Fibroblast of lung (primary cell): ENCODE measurements around the gene MAP7. TPM values are rescaled to one million over a fixed set of nuclear protein-coding genes. Genes with fewer than 3 reads are reported as not detected.

Experiments
- DNase-seq, 2 donors: peaks; one replicate each; pipeline versions ENCODE4 v3.0.0 to v3.0.0-alpha.2; 2010; ENCODE audit warnings: low read depth in 2 of 2
- H2AFZ ChIP-seq: 2 replicates; pipeline ENCODE4 v1.5.1; 2012; ENCODE audit warnings: low read length, control low read depth, inconsistent platforms
- H3K27ac ChIP-seq: 2 replicates; pipeline ENCODE4 v1.5.1; 2011; ENCODE audit warnings: low read length, control low read depth; ENCODE audit not compliant: insufficient read depth
- H3K27me3 ChIP-seq: 2 replicates; pipeline ENCODE4 v1.5.1; 2011; ENCODE audit warnings: mild to moderate bottlenecking, low read length; ENCODE audit not compliant: control insufficient read depth, insufficient read depth
- H3K36me3 ChIP-seq: 2 replicates; pipeline ENCODE4 v1.5.1; 2011; ENCODE audit warnings: low read length; ENCODE audit not compliant: control insufficient read depth, insufficient read depth
- H3K4me1 ChIP-seq: 2 replicates; pipeline ENCODE4 v1.5.1; 2011; ENCODE audit warnings: low read length; ENCODE audit not compliant: control insufficient read depth, insufficient read depth; ENCODE audit errors: extremely low read depth
- H3K4me2 ChIP-seq: 2 replicates; pipeline ENCODE4 v1.5.1; 2011; ENCODE audit warnings: low read length, control low read depth; ENCODE audit not compliant: insufficient read depth; ENCODE audit errors: extremely low read depth
- H3K4me3 ChIP-seq, 4 experiments: fragments of 200-600 bp in 1 of 4; sonication (generic) in 1 of 4; replicated peaks in 1 of 4; 2 replicates each; pipeline ENCODE4 v1.5.1; 2011 to 2016; ENCODE audit warnings: low read length in 4 of 4, low read depth in 3 of 4, mild to moderate bottlenecking in 3 of 4, control low read depth in 2 of 4, inconsistent platforms in 1 of 4, mixed read lengths in 1 of 4; ENCODE audit not compliant: insufficient read depth in 1 of 4; ENCODE audit errors: control extremely low read depth in 1 of 4
- H3K79me2 ChIP-seq: 2 replicates; pipeline ENCODE4 v1.5.1; 2012; ENCODE audit warnings: mild to moderate bottlenecking, low read length, inconsistent platforms; ENCODE audit not compliant: control insufficient read depth, insufficient read depth
- H3K9ac ChIP-seq: 2 replicates; pipeline ENCODE4 v1.5.1; 2011; ENCODE audit warnings: mild to moderate bottlenecking, low read length, control low read depth; ENCODE audit not compliant: insufficient read depth
- H3K9me3 ChIP-seq: 2 replicates; pipeline ENCODE4 v1.5.1; 2012; ENCODE audit warnings: low read depth, low read length; ENCODE audit not compliant: control insufficient read depth, insufficient read depth
- H4K20me1 ChIP-seq: 2 replicates; pipeline ENCODE4 v1.5.1; 2011; ENCODE audit warnings: low read length; ENCODE audit not compliant: control insufficient read depth, insufficient read depth; ENCODE audit errors: extremely low read depth
- EZH2 ChIP-seq: IDR thresholded peaks from 2 replicates; pipeline ENCODE4 v1.5.1; 2012; ENCODE audit warnings: low read length, control low read depth, mild to moderate bottlenecking; ENCODE audit errors: missing control alignments
- polyA plus RNA-seq, 2 donors: library from polyadenylated mRNA; depleted of rRNA in 1 of 2; stranded (reverse) in 1 of 2; unstranded in 1 of 2; fragments of >200 nt; gene quantifications; 2 replicates each; pipeline ENCODE4 v1.2.1, GENCODE V29; 2011 to 2012; ENCODE audit warnings: missing spikeins in 1 of 2
- total RNA-seq: library from RNA; depleted of rRNA; stranded (reverse); fragments of >200 nt; gene quantifications from 2 replicates; pipeline ENCODE4 v1.2.1, GENCODE V29; 2014
- TF ChIP-seq, protein P1 (sequence below), 2 donors: IDR thresholded peaks in 1 of 2; conservative IDR thresholded peaks in 1 of 2; 1 replicate in 1 of 2; 2 replicates in 1 of 2; pipeline ENCODE4 v1.5.1; 2011 to 2012; ENCODE audit warnings: low read length in 2 of 2, control low read depth in 1 of 2, inconsistent platforms in 1 of 2, low read depth in 1 of 2, mild to moderate bottlenecking in 1 of 2

MAP7 gene
- total and polyA plus RNA-seq, 2 donors (not counting 1 experiment from before 2014, with no cell fraction given): 0.40 to 1.5 TPM

DNA sequence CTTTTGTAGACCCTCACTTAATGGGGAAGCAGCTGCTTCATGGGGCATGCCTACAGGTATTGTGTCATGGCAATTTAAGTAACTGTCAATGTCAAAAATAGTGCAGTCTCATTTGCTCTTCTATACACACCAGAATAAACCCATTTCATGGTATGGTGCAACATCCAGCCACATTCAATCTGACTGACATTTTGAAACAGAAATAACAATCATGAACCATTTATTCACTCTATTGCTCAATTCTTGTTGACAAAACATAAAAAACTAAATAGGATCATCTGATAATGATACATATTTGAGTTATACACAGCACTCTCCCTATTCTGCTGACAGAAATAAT, 122.9 kb downstream of the MAP7 start:
- Histone ChIP-seq H3K27ac (no peak overlapping the region), H3K36me3 (no peaks in the 10 kb centered on the region), H2AFZ (no peak overlapping the region), H3K27me3 (no peaks in the 10 kb centered on the region), H3K79me2 (no peaks in the 10 kb centered on the region), H3K4me2 (no peak overlapping the region), H3K9me3 (no peaks in the 10 kb centered on the region), H3K4me3 (no peak overlapping the region), H4K20me1 (no peaks in the 10 kb centered on the region), H3K4me1 (no peaks in the 10 kb centered on the region), H3K9ac (no peak overlapping the region)
- DNase-seq: no peak
- TF ChIP-seq, protein P1, sequence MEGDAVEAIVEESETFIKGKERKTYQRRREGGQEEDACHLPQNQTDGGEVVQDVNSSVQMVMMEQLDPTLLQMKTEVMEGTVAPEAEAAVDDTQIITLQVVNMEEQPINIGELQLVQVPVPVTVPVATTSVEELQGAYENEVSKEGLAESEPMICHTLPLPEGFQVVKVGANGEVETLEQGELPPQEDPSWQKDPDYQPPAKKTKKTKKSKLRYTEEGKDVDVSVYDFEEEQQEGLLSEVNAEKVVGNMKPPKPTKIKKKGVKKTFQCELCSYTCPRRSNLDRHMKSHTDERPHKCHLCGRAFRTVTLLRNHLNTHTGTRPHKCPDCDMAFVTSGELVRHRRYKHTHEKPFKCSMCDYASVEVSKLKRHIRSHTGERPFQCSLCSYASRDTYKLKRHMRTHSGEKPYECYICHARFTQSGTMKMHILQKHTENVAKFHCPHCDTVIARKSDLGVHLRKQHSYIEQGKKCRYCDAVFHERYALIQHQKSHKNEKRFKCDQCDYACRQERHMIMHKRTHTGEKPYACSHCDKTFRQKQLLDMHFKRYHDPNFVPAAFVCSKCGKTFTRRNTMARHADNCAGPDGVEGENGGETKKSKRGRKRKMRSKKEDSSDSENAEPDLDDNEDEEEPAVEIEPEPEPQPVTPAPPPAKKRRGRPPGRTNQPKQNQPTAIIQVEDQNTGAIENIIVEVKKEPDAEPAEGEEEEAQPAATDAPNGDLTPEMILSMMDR (conservative IDR thresholded peaks at IDR 0.05 in 1 of 2, IDR thresholded peaks at IDR 0.05 in 1 of 2; ENCODE audit: low read depth in 1 of 2, low read length in 2 of 2): no peak
- TF ChIP-seq EZH2: no peak

DNA sequence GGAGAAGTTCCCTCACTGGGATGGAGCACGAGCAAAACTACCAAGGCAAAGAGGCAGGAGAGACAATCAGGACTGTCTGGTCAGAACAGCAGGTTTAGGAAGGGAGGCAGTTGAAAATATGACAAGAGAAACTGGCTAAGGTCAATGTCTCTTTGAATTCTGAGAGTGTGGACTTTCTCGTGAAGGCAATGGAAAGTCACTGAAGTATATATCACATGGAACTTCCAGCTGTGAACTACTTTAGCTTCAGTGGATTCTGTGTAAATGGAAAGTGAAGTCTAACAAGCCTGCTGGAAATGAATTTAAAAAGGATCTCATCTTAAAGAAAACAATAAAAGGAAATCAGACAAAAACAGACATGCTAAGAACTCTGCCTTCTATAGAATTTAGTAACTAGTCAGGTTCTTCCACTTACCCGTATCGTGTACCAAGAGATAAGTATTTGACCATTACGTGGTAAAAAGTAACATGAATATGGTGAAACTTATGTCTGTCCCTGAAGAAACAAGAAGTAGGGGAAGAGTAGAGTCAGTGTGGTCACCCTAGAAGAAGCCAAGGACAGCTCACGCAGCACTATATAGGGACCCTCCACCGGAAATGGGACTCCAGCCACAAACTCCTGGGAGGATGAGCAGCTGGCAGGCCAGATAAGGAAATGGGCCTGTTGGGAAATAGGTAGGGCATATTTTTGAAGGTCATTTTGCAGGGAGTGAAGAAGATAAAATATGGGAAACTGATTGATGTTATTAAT, 123.4 kb downstream of the MAP7 start:
- H3K4me3 ChIP-seq: no peak overlapping the region

GRCh38 chr6:136425793-136426192, 124.4 kb downstream of the MAP7 start:
- Histone ChIP-seq H3K4me2 (no peak overlapping the region), H3K36me3 (no peaks in the 10 kb centered on the region), H2AFZ (no peak overlapping the region), H3K4me1 (no peaks in the 10 kb centered on the region), H3K9ac (no peak overlapping the region), H4K20me1 (no peaks in the 10 kb centered on the region), H3K27me3 (no peaks in the 10 kb centered on the region), H3K79me2 (no peaks in the 10 kb centered on the region), H3K9me3 (no peaks in the 10 kb centered on the region), H3K4me3 (no peak overlapping the region), H3K27ac (no peak overlapping the region)
- DNase-seq: no peak
- TF ChIP-seq, protein P1 (conservative IDR thresholded peaks at IDR 0.05 in 1 of 2, IDR thresholded peaks at IDR 0.05 in 1 of 2; ENCODE audit: low read depth in 1 of 2, low read length in 2 of 2): no peak
- TF ChIP-seq EZH2: no peak

More for the DNA sequence above, 123.4 kb downstream of the MAP7 start:
- H4K20me1 ChIP-seq: no peaks in the 10 kb centered on the region
- no peak overlapping the region for H3K4me2 ChIP-seq
- H2AFZ ChIP-seq: no peak overlapping the region
- H3K9me3 ChIP-seq: no peaks in the 10 kb centered on the region
- H3K27me3 ChIP-seq: no peaks in the 10 kb centered on the region
- no peak overlapping the region for H3K9ac ChIP-seq
- no peak for TF ChIP-seq EZH2
- TF ChIP-seq, protein P1 (conservative IDR thresholded peaks at IDR 0.05 in 1 of 2, IDR thresholded peaks at IDR 0.05 in 1 of 2; ENCODE audit: low read depth in 1 of 2, low read length in 2 of 2): no peak
- no peaks in the 10 kb centered on the region for H3K4me1 ChIP-seq
- H3K36me3 ChIP-seq: no peaks in the 10 kb centered on the region
- no peak overlapping the region for H3K27ac ChIP-seq
- H3K79me2 ChIP-seq: no peaks in the 10 kb centered on the region
- DNase-seq: no peak
